ENCODE measurements around the gene COPG1.

COPG1 gene

DNA sequence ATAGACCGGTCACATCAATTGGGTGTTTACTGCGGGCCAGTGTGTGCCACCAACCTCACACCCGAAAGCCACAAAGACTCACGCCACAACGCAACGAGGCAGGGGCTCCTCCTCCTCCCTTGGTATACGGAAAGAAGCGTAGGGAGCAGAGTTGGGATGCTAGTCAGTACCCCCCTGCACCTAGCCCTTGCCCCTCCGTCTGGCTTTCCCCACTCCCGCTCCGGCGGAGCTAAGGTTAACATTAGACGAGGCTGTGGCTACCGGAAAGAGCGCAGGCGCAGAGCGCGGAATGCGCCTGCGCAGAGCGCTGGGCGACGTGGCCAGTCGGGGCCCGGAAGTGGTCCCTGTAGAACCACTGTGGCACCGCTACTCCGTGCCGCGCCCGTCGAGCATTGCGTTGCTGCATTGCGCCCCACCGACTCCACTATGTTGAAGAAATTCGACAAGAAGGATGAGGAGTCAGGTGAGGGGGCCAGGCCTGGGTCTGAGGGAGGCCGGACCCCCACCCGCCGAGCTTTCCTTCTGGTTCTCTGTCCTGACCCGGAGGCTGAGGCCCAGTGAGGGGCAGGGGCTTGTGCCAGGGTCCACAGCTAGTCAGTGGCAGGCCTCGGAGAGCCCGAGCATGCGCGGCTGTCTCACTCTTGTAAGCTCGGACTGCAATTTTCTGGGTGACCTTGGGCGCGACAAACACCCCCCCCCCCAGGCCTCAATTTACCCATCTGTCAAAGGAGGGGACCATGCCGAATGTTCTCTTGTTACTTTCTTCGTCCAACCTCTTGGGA lies at the start of gene COPG1:
TSS of gene COPG1 (plus strand) at position 323 of the 782 bp plus-strand sequence. CDS start at position 427, 104 bp downstream.
- peak within 1 kb of the TSS; percentile 96 for H3K4me3 ChIP-seq (replicated peaks; ENCODE audit: low read depth, low read length)
- DNase-seq (ENCODE audit: extremely low read depth, low read depth): peak; percentile 58
- TF ChIP-seq, protein P1, sequence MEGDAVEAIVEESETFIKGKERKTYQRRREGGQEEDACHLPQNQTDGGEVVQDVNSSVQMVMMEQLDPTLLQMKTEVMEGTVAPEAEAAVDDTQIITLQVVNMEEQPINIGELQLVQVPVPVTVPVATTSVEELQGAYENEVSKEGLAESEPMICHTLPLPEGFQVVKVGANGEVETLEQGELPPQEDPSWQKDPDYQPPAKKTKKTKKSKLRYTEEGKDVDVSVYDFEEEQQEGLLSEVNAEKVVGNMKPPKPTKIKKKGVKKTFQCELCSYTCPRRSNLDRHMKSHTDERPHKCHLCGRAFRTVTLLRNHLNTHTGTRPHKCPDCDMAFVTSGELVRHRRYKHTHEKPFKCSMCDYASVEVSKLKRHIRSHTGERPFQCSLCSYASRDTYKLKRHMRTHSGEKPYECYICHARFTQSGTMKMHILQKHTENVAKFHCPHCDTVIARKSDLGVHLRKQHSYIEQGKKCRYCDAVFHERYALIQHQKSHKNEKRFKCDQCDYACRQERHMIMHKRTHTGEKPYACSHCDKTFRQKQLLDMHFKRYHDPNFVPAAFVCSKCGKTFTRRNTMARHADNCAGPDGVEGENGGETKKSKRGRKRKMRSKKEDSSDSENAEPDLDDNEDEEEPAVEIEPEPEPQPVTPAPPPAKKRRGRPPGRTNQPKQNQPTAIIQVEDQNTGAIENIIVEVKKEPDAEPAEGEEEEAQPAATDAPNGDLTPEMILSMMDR (IDR thresholded peaks at IDR 0.05; ENCODE audit: low read depth, low read length, missing control alignments): no peak

- no peak for DNase-seq (ENCODE audit: extremely low read depth, low read depth)
- no peak overlapping the region for H3K4me3 ChIP-seq (replicated peaks; ENCODE audit: low read depth, low read length)
- TF ChIP-seq, protein P1 (IDR thresholded peaks at IDR 0.05; ENCODE audit: low read depth, low read length, missing control alignments): no peak
Measured at GRCh38 chr3:129204473-129204872, 44.9 kb upstream of the COPG1 start.

DNA sequence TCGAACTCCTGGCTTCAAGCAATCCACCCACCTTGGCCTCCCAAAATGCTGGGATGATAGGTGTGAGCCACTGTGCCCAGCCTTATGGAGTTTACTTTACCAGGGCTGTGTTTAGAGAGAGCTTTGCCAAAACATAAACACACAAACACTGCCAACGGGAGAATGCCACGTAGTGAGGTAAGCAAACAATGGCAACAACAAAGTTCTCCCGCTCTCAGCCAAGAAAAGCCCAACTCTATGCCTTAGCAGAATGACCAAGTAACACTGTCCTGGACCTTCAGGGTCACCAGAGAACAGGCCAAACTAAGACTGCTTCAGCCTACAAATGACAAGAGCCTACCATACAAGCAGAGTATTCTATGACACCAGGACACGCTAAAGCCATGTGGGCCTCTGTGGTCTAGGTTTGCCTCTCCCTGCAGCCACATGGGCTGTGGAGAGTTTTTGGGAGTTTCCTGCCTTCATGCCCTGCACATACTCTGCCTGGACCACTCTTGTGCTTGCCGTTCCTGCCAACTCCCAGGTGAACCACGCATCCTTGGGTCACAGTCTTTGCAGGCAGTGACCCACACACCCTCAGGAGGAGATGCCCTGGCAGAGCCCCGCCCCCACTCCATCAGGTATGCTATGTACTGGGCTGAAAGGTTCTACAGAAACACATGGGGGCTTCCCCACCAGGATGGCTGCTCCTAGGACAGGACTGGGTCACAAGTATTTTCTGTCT lies 44.1 kb upstream of the COPG1 start:
- TF ChIP-seq, protein P1 (IDR thresholded peaks at IDR 0.05; ENCODE audit: low read depth, low read length, missing control alignments): no peak
- no peak for DNase-seq (ENCODE audit: extremely low read depth, low read depth)
- no peak overlapping the region for H3K4me3 ChIP-seq (replicated peaks; ENCODE audit: low read depth, low read length)

DNA sequence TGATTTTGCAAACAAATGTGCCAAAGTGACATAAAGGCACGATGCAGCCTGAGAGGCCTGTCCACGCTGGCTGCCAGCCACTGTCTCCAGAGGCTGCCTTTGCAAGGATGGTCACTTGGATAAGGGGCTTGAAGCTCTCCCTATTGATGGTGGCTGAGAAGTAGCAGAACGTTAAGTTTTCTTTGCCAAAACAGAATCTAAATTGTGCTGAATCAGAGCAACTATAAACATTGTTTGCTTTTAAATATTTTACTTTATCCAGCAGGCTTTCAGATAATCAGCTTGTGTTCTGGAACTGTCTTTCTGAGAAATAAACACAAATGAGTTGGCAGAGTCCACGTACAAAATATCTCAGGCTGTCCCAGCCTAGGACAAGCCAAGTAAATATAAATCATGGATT lies 41.9 kb upstream of the COPG1 start:
- H3K4me3 ChIP-seq (replicated peaks; ENCODE audit: low read depth, low read length): no peak overlapping the region
- no peak for DNase-seq (ENCODE audit: extremely low read depth, low read depth)
- TF ChIP-seq, protein P1 (IDR thresholded peaks at IDR 0.05; ENCODE audit: low read depth, low read length, missing control alignments): no peak

GRCh38 chr3:129211345-129211744 lies 38.1 kb upstream of the COPG1 start:
- TF ChIP-seq, protein P1 (IDR thresholded peaks at IDR 0.05; ENCODE audit: low read depth, low read length, missing control alignments): no peak
- no peak overlapping the region for H3K4me3 ChIP-seq (replicated peaks; ENCODE audit: low read depth, low read length)
- no peak for DNase-seq (ENCODE audit: extremely low read depth, low read depth)

GRCh38 chr3:129211772-129212171 lies 37.6 kb upstream of the COPG1 start:
- TF ChIP-seq, protein P1 (IDR thresholded peaks at IDR 0.05; ENCODE audit: low read depth, low read length, missing control alignments): no peak
- no peak for DNase-seq (ENCODE audit: extremely low read depth, low read depth)
- H3K4me3 ChIP-seq (replicated peaks; ENCODE audit: low read depth, low read length): no peak overlapping the region
